Measurements from ENCODE around the gene RASL11A.

DNA sequence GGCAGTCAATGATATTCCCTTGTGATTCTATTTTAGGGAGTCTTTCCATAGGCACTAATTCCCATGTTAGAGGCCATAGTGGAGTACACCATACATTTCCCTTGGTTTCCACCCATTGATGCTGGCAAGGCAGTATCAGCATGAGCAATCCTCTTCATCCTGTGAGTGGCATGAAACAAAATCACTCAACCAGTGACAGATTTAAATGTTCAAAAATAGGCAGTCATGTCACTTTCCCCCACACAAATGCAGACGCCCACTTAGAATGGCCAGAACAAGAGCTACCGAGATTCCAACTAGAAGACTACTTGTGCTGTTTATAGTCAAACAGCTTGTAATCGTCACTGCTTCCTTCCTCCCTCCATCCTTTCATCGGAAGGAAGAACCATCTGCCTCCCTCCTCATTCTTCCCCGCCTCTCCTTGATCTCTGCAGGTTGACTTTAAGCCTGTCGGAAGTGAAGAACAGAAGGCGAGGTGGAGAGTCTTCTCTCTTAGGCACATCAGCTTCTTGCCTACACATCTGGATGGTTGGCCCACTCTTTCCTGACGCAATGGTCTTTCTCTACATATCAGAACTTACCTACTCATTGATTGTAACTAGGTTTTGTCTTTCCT lies 22.6 kb downstream of the RASL11A start:
- TF ChIP-seq, protein P1, sequence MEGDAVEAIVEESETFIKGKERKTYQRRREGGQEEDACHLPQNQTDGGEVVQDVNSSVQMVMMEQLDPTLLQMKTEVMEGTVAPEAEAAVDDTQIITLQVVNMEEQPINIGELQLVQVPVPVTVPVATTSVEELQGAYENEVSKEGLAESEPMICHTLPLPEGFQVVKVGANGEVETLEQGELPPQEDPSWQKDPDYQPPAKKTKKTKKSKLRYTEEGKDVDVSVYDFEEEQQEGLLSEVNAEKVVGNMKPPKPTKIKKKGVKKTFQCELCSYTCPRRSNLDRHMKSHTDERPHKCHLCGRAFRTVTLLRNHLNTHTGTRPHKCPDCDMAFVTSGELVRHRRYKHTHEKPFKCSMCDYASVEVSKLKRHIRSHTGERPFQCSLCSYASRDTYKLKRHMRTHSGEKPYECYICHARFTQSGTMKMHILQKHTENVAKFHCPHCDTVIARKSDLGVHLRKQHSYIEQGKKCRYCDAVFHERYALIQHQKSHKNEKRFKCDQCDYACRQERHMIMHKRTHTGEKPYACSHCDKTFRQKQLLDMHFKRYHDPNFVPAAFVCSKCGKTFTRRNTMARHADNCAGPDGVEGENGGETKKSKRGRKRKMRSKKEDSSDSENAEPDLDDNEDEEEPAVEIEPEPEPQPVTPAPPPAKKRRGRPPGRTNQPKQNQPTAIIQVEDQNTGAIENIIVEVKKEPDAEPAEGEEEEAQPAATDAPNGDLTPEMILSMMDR (IDR thresholded peaks at IDR 0.05; ENCODE audit: low read length) = no peak
- TF ChIP-seq EZH2 (optimal IDR thresholded peaks at IDR 0.05; ENCODE audit: low read depth, low read length) (no peak), EZH2phosphoT487 (IDR thresholded peaks at IDR 0.05; ENCODE audit: low read length) (no peak)
